Activated gamma-delta T cell (primary cell): ENCODE measurements around the gene GPR107.

Source experiments
- DNase-seq: peaks from one replicate; lab custom pipeline; 2025; lab: John Stamatoyannopoulos, UW

Gene GPR107

GRCh38 chr9:130137081-130137640 lies 83.5 kb downstream of the GPR107 start:
- no peak for DNase-seq

DNA sequence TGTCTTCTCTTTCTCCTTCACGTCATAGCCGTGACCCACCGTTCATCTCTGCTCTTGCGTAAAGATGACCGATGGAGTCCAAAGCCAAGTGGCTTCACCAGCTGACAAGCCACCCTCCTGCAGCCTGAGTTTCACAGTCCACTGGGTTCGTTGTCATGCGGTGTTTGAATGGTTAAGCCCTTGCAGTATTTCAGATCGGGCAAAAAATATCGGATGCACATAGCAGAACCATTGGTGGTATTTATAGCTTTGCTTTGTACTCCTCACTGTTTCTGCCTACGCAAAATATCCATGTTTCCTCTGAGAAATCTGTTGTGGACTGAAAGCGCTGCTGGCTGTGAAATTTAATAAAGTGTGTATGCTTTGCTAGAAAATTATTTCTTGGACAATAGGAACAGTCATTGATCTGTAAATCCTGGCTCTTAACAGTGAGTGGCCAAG lies 84.0 kb downstream of the GPR107 start:
- no peak for DNase-seq

DNA sequence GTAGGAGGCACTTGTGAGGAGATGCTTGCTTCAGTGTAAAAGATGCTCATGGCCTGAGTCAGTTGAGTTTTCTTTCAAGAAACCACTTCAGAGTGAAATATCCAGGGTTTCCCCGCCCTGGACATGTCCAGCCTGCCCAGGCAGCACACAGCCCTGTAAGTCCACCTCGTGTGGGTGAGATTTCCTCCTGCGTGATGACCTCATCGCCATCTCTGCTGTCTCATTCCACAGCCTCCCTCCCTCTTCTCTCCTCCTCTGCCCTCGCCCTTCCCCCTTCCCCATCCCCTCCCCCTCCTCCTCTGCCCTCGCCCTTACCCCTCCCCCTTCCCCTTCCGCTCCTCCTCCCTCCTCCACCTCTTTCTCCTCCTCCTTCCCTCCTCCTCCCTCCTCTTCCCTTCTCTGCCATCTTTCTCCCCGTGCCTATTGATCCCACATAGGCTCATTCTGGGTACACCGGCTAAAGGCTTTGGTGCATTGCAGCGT lies 84.5 kb downstream of the GPR107 start:
- DNase-seq = no peak

DNA sequence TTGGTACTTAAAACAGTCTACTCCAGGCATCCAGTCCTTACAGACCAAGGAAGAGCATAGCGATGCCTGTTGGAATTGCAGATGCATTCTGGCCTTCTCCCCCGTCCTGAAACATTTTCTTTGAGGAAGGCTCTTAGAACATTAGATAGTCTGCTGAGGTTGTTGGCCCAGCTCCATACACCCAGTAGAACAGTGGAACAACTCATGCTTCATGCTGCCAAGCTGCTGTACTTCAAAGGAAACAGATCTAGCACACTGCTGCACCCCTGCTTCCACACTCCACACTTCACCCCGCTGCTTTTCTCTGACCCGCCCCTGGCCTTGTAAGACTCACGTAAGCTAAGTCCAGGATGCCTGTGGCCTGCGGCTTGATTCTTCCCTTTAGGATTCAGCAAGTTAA lies 85.1 kb downstream of the GPR107 start:
- DNase-seq = no peak

- DNase-seq = no peak
These were observed 85.5 kb downstream of the GPR107 start for GRCh38 chr9:130139251-130139650.

DNA sequence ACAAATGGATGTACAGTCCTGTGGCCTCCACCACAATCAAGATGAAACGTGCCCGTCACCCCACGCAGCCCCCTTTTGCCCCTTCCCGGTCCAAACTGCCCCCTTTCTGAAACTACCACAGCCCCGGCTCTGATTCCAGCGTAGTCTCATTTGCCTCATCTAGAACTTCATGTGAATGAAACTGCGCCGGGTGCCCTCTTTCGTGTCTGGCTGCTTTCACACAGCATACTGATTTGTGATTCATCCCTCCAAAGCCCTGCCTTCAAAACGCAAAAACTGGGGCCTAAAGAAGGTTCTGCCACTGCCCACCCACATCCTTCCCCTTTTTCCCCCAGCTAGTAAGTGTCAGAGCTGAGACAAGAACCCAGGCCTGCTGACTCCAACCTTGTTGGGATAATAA lies 87.0 kb downstream of the GPR107 start:
- DNase-seq = no peak

GRCh38 chr9:130142056-130142455 lies 88.3 kb downstream of the GPR107 start:
- no peak for DNase-seq

GRCh38 chr9:130142641-130143040 lies 88.9 kb downstream of the GPR107 start:
- no peak for DNase-seq

DNA sequence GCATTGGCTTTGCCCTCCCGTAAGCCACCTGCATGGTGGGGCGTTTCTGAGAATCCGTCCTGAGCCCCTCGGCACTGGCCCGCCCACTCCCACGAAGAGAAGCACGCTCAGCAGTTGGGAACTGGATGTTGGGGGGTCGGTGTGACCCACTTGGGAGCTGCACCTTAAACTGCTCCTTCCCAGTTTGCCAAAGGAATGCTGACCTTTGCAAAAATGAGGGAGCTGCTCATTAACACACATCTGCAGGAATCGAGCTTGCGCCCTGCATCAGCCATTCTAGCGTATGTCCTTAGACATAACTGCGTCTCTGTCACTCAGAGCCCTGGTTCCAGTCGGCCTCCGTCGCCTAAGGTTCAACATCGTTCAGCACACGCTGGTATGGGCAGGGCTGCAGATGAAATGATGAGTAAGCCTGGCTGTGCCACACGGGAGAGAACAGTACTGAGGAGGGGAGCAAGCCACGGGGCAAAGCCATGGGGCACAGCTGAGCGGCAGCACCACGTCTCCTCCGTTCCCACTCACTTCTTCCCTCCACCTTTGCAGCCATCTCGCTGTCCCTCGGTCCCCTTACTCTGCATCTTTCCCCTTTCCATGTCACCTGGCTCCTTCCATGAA lies 89.7 kb downstream of the GPR107 start:
- no peak for DNase-seq

DNA sequence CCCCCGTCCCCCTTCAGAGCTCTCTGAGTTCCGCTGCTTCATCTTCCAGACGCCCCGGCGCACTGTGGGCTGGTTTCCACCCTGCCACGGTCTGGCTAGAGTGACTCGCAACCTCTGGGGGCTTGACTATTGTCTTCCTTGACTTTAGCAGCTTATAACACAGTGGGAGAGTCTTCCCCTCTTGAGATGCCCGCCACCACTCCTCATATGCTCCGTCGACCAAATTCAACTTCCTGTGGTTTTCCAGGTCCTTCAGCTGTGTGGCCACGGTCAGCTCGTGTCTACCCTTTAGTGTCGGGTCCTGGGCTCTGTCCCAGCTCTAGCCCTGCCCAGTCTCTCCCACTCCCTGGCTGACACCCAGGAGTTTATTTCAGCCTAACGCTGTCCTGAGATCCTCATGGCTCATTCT lies 90.3 kb downstream of the GPR107 start:
- DNase-seq = no peak

GRCh38 chr9:130144703-130145102 lies 91.0 kb downstream of the GPR107 start:
- no peak for DNase-seq

- DNase-seq = no peak
These were observed 92.0 kb downstream of the GPR107 start for GRCh38 chr9:130145658-130146057.

GRCh38 chr9:130147198-130147597 lies 93.5 kb downstream of the GPR107 start:
- DNase-seq = no peak

DNA sequence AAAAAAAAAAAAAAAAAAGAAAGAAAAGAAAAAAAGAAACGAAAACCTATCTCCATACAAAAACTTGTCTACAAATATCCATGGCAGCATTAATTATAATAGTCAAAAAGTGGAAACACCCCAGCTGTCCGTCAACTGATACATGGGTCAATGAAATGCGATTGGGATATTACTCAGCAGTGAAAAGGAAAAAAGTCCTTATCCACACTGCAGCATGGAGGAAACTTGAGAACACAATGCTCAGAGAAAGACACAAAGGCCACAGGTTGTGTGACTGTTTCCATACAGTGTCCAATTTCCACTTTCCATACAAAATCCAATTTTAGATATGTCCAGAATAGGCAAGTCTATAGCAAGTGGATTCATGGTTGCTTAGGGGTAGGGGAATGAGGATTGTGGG lies 94.2 kb downstream of the GPR107 start:
- DNase-seq = no peak

DNA sequence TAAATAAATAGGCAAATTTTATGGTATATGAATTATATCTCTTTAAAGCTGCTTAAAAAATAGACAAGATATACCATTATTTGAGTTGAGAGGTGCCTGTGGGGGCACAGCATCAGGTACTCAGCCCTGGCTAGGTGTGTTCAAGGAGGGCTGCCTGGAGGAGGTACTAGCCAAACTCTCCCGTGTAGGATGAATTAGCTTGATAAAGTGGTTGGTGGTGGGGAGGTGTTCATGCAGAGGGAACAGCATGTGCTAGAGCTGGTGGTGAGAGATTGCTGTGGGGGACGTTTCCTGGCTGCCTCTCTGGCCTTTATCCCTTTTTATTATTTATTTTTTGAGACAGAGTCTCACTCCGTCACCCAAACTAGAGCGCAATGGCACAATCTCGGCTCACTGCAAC lies 95.3 kb downstream of the GPR107 start:
- no peak for DNase-seq

DNA sequence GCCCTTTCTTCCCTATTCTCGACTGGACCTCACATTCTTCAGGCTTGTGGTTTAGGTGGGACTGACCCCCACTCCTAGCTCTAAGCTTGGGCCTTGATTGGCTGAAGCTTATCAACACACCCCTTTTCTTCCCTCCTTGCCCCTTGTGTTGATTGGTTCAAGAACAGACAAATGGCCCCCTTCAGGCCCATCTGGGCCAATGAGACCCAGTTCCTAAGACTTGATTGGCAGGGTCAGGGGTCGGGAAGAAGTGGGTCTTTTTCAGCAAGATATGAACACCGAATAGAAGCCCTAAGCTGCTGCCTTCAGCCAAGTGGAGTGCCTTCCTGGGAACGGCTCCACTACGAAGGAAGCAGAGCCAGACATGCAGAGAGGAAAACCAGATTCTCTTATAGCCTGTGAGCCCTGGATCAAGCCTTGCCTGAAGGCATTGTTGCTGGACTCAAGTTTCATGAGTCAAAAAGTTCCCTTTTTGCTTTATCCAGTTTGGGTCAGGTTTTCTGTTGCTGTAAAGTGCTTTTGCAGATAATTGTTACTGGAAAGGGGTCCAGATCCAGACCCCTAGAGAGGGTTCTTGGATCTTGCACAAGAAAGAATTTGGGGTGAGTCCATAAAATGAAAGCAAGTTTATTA lies 96.1 kb downstream of the GPR107 start:
- no peak for DNase-seq

DNA sequence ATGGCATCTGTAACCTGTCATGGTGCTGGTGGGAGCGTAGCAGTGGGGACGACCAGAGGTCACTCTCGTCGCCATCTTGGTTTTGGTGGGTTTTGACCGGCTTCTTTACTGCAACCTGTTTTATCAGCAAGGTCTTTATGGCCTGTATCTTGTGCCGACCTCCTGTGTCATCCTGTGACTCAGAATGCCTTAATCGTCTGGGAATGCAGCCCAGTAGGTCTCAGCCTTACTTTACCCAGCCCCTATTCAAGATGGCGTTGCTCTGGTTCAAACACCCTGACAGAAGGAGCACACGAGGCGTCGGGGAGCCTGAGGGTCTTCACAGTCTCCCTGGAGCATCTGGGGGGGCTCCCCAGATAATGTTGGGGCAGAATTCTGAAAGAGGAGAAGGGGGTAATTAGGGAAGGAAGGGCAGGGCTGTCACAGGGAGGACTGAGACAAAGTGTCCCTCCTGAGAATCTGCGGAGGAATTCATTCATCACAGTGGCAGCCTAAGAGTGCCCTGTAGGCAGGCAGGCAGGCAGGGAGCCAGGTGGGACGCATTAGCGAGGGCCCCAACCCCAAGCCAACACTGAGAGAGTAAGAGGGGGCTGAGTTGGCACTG lies 97.2 kb downstream of the GPR107 start:
- no peak for DNase-seq

DNA sequence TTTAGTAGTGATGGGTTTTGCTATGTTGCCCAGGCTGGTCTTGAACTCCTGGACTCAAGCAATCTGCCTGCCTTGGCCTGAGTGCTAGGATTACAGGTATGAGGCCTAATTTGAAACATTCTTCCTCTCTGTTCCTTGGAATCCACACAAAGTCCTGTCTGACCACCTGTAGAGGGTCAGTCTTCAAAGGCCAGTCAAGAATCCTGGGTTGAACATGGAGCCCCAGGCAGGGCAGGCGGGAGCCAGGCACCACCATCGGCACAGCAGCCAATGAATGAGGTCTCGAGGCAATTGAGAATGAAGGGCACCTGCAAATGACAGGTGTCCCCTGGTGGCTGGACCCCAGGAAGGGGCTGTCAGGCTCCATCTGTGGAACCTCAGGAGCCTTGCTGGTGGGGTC lies 101.1 kb downstream of the GPR107 start:
- no peak for DNase-seq

DNA sequence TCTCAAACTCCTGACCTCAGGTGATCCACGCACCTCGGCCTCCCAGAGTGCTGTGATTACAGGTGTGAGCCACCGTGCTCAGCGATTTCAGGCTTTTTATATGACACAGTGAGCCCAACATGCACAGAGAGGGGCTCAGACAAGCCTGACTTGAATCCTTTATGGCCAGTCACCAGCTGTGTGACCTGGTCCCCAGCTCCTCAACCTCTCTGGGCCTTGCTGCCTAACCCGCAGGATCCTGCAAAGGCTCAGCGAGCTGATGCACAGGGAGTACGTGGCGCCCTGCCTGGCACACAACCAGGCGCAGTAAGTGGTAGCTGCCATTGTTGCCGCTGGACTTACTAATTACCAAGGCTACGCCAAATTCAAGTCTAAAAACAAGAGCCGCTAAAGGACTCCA lies 101.9 kb downstream of the GPR107 start:
- DNase-seq = no peak

DNA sequence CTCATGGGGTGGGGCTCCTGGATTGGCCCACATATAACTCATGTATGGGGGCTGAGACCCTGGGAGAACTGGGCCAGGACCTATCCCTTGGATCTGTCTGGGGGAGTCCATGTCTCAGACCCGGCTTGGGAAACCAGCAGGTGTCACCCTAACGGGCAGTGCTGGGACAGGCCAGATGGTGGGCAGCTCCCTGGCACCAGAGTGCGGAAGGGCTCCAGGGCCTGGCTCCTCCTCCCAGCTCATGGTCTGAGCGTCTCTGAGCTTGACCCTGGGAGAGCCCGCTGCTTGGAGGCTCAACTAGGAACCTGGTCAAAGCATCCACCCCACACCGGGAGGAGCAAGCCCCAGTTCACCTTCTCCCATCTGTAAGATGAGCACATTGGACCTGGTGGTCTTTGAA lies 103.0 kb downstream of the GPR107 start:
- DNase-seq = no peak

DNA sequence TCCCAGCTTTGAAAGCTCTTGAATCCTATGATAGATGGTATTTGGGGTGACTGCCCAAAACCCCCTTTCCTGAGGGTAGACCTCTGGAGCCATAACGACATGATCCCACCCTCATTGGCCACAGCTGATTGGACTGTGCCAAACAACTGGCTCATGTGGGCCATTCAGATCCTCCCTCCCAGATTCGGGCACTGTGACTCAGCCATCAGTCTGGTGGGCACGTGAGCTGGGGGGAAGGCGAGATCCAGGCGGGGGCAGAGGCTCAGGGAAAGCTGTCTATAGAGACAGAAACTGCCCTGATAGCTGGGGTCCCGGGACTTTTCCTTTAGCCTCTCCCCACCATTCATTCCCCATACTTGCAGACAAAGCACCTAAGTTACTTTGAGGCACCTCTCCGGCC lies 103.4 kb downstream of the GPR107 start:
- no peak for DNase-seq

- DNase-seq = no peak
These were observed 104.3 kb downstream of the GPR107 start for GRCh38 chr9:130158001-130158400.

DNA sequence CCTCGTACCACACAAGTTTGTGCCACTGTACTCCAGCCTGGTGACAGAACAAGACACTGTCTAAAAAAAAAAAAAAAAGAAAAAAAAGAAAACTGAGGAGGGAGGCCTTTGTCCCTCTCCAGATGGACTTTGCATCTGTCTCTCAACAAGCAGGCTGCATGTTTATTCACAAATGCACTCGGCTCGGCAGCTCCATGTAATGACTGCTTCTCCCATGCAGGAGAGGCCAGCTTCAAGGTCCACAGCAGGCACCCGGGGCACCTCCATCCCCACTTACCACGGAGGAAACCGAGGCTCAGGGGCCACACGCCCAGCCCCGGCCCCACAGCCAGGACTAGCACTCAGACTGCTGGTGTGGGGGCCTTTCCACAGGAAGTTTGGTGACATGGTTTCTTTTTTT lies 105.4 kb downstream of the GPR107 start:
- DNase-seq = no peak
